ENCODE results near the gene LMNB1. TPM values are rescaled to one million over a fixed set of nuclear protein-coding genes. Genes with fewer than 3 reads are reported as not detected.
"Not testable (repeated sequence)": the region's sequence is repeated elsewhere in the genome, so short reads cannot be mapped to it uniquely, and the experiment has no call there.

Gene LMNB1
- total and polyA plus RNA-seq, 2 donors = 27.2 to 120 TPM

- H3K27me3 ChIP-seq (ENCODE audit: control insufficient read depth in 2 of 2, insufficient read depth in 1 of 2, low read length in 1 of 2); DNase-seq (ENCODE audit: low read depth in 6 of 9, low spot score in 9 of 9); H3K4me3 ChIP-seq (ENCODE audit: low read length in 2 of 2); H3K9me3 ChIP-seq (ENCODE audit: control insufficient read depth in 2 of 2, insufficient read depth in 1 of 2, low read length in 1 of 2); H3K27ac ChIP-seq (ENCODE audit: low read depth in 1 of 2, low read length in 1 of 2); H3K36me3 ChIP-seq (ENCODE audit: control insufficient read depth in 2 of 2, insufficient read depth in 2 of 2, low read length in 1 of 2): not testable (repeated sequence)
- WGBS = 97% methylated on average over 14 of the region's 14 CpGs
- H3K4me1 ChIP-seq (ENCODE audit: control insufficient read depth in 2 of 2, insufficient read depth in 2 of 2, low read length in 2 of 2) = peaks cover 0 to 14% of the 10 kb centered on the region in 2 donors
These were observed 2.3 kb upstream of the LMNB1 start for GRCh38 chr5:126774595-126774994.

DNA sequence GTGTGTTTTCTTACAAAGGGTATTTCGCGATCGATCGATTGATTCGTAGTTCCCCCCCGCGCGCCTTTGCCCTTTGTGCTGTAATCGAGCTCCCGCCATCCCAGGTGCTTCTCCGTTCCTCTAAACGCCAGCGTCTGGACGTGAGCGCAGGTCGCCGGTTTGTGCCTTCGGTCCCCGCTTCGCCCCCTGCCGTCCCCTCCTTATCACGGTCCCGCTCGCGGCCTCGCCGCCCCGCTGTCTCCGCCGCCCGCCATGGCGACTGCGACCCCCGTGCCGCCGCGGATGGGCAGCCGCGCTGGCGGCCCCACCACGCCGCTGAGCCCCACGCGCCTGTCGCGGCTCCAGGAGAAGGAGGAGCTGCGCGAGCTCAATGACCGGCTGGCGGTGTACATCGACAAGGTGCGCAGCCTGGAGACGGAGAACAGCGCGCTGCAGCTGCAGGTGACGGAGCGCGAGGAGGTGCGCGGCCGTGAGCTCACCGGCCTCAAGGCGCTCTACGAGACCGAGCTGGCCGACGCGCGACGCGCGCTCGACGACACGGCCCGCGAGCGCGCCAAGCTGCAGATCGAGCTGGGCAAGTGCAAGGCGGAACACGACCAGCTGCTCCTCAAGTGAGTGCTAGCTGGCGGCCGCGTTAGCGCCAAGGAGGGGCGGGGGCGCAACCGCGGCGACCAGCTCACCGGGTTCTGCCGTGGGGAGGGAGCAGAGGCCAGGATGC is 480 bp downstream of the LMNB1 start:
- peaks cover 0 to 7% of the 10 kb centered on the region in 2 donors for H3K9me3 ChIP-seq (ENCODE audit: control insufficient read depth in 2 of 2, insufficient read depth in 1 of 2, low read length in 1 of 2)
- H3K27ac ChIP-seq (ENCODE audit: low read depth in 1 of 2, low read length in 1 of 2) = peak overlapping the region; percentile 92 to 100
- DNase-seq (ENCODE audit: low read depth in 6 of 9, low spot score in 9 of 9) = peak in 6 of 9 donors; percentile 47 to 82 (median 68)
- H3K4me1 ChIP-seq (ENCODE audit: control insufficient read depth in 2 of 2, insufficient read depth in 2 of 2, low read length in 2 of 2) = peaks cover 0 to 23% of the 10 kb centered on the region in 2 donors
- peaks cover 3 to 7% of the 10 kb centered on the region in 2 donors for H3K36me3 ChIP-seq (ENCODE audit: control insufficient read depth in 2 of 2, insufficient read depth in 2 of 2, low read length in 1 of 2)
- WGBS = under 1% methylated on average over 93 of the region's 93 CpGs
- no peaks in the 10 kb centered on the region for H3K27me3 ChIP-seq (ENCODE audit: control insufficient read depth in 2 of 2, insufficient read depth in 1 of 2, low read length in 1 of 2)
- H3K4me3 ChIP-seq (ENCODE audit: low read length in 2 of 2) = peak overlapping the region; percentile 64 to 99

GRCh38 chr5:126777975-126778674 is 1.2 kb downstream of the LMNB1 start:
- peak overlapping the region; percentile 92 to 100 for H3K27ac ChIP-seq (ENCODE audit: low read depth in 1 of 2, low read length in 1 of 2)
- peaks cover 0 to 7% of the 10 kb centered on the region in 2 donors for H3K9me3 ChIP-seq (ENCODE audit: control insufficient read depth in 2 of 2, insufficient read depth in 1 of 2, low read length in 1 of 2)
- H3K27me3 ChIP-seq (ENCODE audit: control insufficient read depth in 2 of 2, insufficient read depth in 1 of 2, low read length in 1 of 2) = no peaks in the 10 kb centered on the region
- H3K36me3 ChIP-seq (ENCODE audit: control insufficient read depth in 2 of 2, insufficient read depth in 2 of 2, low read length in 1 of 2) = peaks cover 3 to 10% of the 10 kb centered on the region in 2 donors
- peak overlapping the region; percentile 64 to 99 for H3K4me3 ChIP-seq (ENCODE audit: low read length in 2 of 2)
- WGBS = under 1% methylated on average over 66 of the region's 66 CpGs
- H3K4me1 ChIP-seq (ENCODE audit: control insufficient read depth in 2 of 2, insufficient read depth in 2 of 2, low read length in 2 of 2) = peaks cover 0 to 23% of the 10 kb centered on the region in 2 donors
- DNase-seq (ENCODE audit: low read depth in 6 of 9, low spot score in 9 of 9) = peak; percentile 82 to 97 (median 92)

DNA sequence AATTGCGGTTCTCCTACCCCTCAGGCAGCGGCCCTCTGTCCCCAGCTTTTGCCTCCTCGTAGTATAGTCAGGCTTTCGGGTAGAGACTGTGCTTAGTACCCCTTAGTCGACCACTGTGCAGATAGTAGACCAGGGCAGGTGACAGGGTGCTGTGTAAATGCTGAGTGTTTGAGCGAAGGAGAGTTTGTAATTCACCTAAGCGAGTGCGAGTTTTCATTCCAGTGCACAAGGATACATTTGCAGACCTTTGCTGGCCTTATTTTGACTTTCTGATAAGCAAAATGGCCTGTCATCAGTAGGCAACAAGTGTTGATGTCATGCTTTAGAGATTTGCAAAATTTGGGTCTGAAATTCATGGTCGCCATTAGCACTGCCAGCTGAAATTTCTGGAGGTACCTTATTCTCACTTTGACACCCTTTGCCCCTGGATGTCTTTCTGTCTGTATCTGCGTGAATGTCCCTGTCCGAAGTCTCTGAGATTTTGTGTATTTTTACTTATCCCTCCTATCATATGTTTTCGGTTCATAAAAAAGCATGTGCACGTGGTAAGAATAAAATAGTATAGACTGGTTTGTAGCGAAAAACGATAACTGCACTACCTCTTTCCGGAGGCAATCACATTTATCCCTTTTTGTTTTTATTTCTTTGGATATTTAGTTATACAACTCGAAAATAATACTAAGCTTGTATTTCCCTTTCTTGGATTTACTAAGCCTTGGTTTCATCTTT is 1.9 kb downstream of the LMNB1 start:
- Histone ChIP-seq H3K4me1 (ENCODE audit: control insufficient read depth in 2 of 2, insufficient read depth in 2 of 2, low read length in 2 of 2) (peaks cover 0 to 23% of the 10 kb centered on the region in 2 donors), H3K27me3 (ENCODE audit: control insufficient read depth in 2 of 2, insufficient read depth in 1 of 2, low read length in 1 of 2) (no peaks in the 10 kb centered on the region), H3K4me3 (ENCODE audit: low read length in 2 of 2) (peak overlapping the region; percentile 64 to 99), H3K36me3 (ENCODE audit: control insufficient read depth in 2 of 2, insufficient read depth in 2 of 2, low read length in 1 of 2) (peaks cover 3 to 10% of the 10 kb centered on the region in 2 donors), H3K27ac (ENCODE audit: low read depth in 1 of 2, low read length in 1 of 2) (peak overlapping the region; percentile 43 to 100), H3K9me3 (ENCODE audit: control insufficient read depth in 2 of 2, insufficient read depth in 1 of 2, low read length in 1 of 2) (peaks cover 0 to 7% of the 10 kb centered on the region in 2 donors)
- no peak for DNase-seq (ENCODE audit: low read depth in 6 of 9, low spot score in 9 of 9)
- 9% methylated on average over 17 of the region's 17 CpGs for WGBS

DNA sequence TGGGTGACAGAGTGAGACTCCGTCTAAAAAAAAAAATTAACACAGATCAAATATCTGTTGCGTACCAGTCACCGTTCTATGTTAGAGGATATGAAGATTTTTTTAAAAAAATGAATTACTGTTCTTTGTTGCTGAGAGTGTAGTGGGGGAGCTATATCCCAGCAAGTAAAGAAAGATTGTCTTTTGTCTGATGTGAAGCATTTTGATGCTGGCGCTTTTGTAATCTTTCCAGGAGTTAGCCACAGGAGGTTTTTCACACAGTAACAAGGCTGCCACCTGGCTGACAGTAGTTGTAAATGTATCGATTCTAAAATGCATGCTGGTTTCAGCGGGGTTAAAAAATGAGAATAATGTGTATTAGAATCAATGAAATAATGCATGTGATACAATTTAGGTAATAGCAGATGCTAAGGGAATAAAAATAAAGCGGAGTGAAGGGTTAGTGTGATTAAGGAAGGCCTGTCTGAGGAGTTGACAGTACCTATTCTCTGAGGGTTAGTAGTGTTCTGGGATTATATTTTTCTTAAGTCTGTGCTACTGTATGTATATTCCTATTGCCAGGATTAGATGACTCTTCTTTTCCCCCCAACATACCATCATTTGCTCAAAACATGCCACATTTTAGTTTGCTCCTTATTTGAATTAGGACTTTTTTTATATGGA is 3.4 kb downstream of the LMNB1 start:
- DNase-seq (ENCODE audit: low read depth in 6 of 9, low spot score in 9 of 9) = peak in 6 of 9 donors; percentile 47 to 83 (median 54)
- 22% methylated on average over 7 of the region's 7 CpGs for WGBS
- peaks cover 0 to 23% of the 10 kb centered on the region in 2 donors for H3K4me1 ChIP-seq (ENCODE audit: control insufficient read depth in 2 of 2, insufficient read depth in 2 of 2, low read length in 2 of 2)
- H3K36me3 ChIP-seq (ENCODE audit: control insufficient read depth in 2 of 2, insufficient read depth in 2 of 2, low read length in 1 of 2) = peaks cover 3 to 10% of the 10 kb centered on the region in 2 donors
- H3K27ac ChIP-seq (ENCODE audit: low read depth in 1 of 2, low read length in 1 of 2) = peak overlapping the region in 1 of 2 donors; percentile 36
- no peaks in the 10 kb centered on the region for H3K27me3 ChIP-seq (ENCODE audit: control insufficient read depth in 2 of 2, insufficient read depth in 1 of 2, low read length in 1 of 2)
- H3K4me3 ChIP-seq (ENCODE audit: low read length in 2 of 2) = peak overlapping the region in 1 of 2 donors; percentile 17
- peaks cover 0 to 7% of the 10 kb centered on the region in 2 donors for H3K9me3 ChIP-seq (ENCODE audit: control insufficient read depth in 2 of 2, insufficient read depth in 1 of 2, low read length in 1 of 2)

- peaks cover 0 to 27% of the 10 kb centered on the region in 2 donors for H3K36me3 ChIP-seq (ENCODE audit: control insufficient read depth in 2 of 2, insufficient read depth in 2 of 2, low read length in 1 of 2)
- 95% methylated on average over 7 of the region's 7 CpGs for WGBS
- H3K4me3 ChIP-seq (ENCODE audit: low read length in 2 of 2); H3K4me1 ChIP-seq (ENCODE audit: control insufficient read depth in 2 of 2, insufficient read depth in 2 of 2, low read length in 2 of 2); H3K9me3 ChIP-seq (ENCODE audit: control insufficient read depth in 2 of 2, insufficient read depth in 1 of 2, low read length in 1 of 2); H3K27ac ChIP-seq (ENCODE audit: low read depth in 1 of 2, low read length in 1 of 2); DNase-seq (ENCODE audit: low read depth in 6 of 9, low spot score in 9 of 9); H3K27me3 ChIP-seq (ENCODE audit: control insufficient read depth in 2 of 2, insufficient read depth in 1 of 2, low read length in 1 of 2): not testable (repeated sequence)
These were observed 11.5 kb downstream of the LMNB1 start for GRCh38 chr5:126788409-126788808.

- H3K4me1 ChIP-seq (ENCODE audit: control insufficient read depth in 2 of 2, insufficient read depth in 2 of 2, low read length in 2 of 2) = peaks cover 0 to under 1% of the 10 kb centered on the region in 2 donors
- no peak for DNase-seq (ENCODE audit: low read depth in 6 of 9, low spot score in 9 of 9)
- WGBS = 90% methylated on average over 3 of the region's 3 CpGs
- H3K27ac ChIP-seq (ENCODE audit: low read depth in 1 of 2, low read length in 1 of 2) = no peak overlapping the region
- no peak overlapping the region for H3K4me3 ChIP-seq (ENCODE audit: low read length in 2 of 2)
- H3K9me3 ChIP-seq (ENCODE audit: control insufficient read depth in 2 of 2, insufficient read depth in 1 of 2, low read length in 1 of 2) = no peaks in the 10 kb centered on the region
- peaks cover 0 to 24% of the 10 kb centered on the region in 2 donors for H3K36me3 ChIP-seq (ENCODE audit: control insufficient read depth in 2 of 2, insufficient read depth in 2 of 2, low read length in 1 of 2)
- no peaks in the 10 kb centered on the region for H3K27me3 ChIP-seq (ENCODE audit: control insufficient read depth in 2 of 2, insufficient read depth in 1 of 2, low read length in 1 of 2)
These were observed 16.2 kb downstream of the LMNB1 start for GRCh38 chr5:126793097-126793496.

DNA sequence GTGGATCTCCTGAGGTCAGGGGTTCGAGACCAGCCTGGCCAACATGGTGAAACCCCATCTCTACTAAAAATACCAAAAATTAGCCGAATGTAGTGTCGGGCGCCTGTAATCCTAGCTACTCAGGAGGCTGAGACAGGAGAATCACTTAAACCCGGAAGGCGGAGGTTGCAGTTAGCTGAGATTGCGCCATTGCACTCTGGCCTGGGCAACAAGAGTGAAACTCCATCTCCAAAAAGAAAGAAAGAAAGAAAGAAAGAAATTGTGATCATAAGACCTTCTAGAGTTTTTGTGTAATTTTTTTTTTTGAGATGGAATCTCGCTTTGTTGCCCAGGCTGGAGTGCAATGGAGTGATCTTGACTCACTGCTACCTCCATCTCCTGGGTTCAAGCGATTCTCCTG is 16.7 kb downstream of the LMNB1 start:
- H3K4me1 ChIP-seq (ENCODE audit: control insufficient read depth in 2 of 2, insufficient read depth in 2 of 2, low read length in 2 of 2) = not testable (repeated sequence)
- WGBS = 97% methylated on average over 9 of the region's 9 CpGs

More for the DNA sequence above, 16.7 kb downstream of the LMNB1 start:
- H3K36me3 ChIP-seq (ENCODE audit: control insufficient read depth in 2 of 2, insufficient read depth in 2 of 2, low read length in 1 of 2) = peaks cover 0 to 21% of the 10 kb centered on the region in 2 donors
- not testable (repeated sequence) for H3K27me3 ChIP-seq (ENCODE audit: control insufficient read depth in 2 of 2, insufficient read depth in 1 of 2, low read length in 1 of 2); H3K4me3 ChIP-seq (ENCODE audit: low read length in 2 of 2); H3K9me3 ChIP-seq (ENCODE audit: control insufficient read depth in 2 of 2, insufficient read depth in 1 of 2, low read length in 1 of 2); H3K27ac ChIP-seq (ENCODE audit: low read depth in 1 of 2, low read length in 1 of 2); DNase-seq (ENCODE audit: low read depth in 6 of 9, low spot score in 9 of 9)
